Activated T-cell treated with anti-CD3 and anti-CD28 coated beads, Interleukin-2, amount 50 U/mL, for 4 hours (primary cell): ENCODE results near the gene LNX1. TPM values are rescaled to one million over a fixed set of nuclear protein-coding genes. Genes with fewer than 3 reads are reported as not detected.
"Not testable (repeated sequence)": the region's sequence is repeated elsewhere in the genome, so short reads cannot be mapped to it uniquely, and the experiment has no call there.

Source experiments
- ATAC-seq, 2 donors: fragments of 200-7000 bp; cut with Tn5 transposase; one replicate each; pipeline ENCODE4 v1.10.0; 2021
- DNase-seq: peaks from one replicate; pipeline ENCODE4 v3.0.0-alpha.2; 2020
- H3K27me3 Mint-ChIP-seq: one replicate; pipeline ENCODE4 v1.8.0; 2021; ENCODE audit warnings: low read depth, mixed read lengths
- H3K36me3 Mint-ChIP-seq: one replicate; pipeline ENCODE4 v1.8.0; 2022; ENCODE audit warnings: mixed read lengths; ENCODE audit not compliant: insufficient read depth
- H3K4me1 Mint-ChIP-seq: one replicate; pipeline ENCODE4 v1.8.0; 2021; ENCODE audit warnings: low read depth, mixed read lengths
- H3K4me3 Mint-ChIP-seq: one replicate; pipeline ENCODE4 v1.8.0; 2021; ENCODE audit warnings: mild to moderate bottlenecking, moderate library complexity, mixed read lengths
- H3K9me3 Mint-ChIP-seq: one replicate; pipeline ENCODE4 v1.8.0; 2021; ENCODE audit warnings: mixed read lengths
- total RNA-seq, 3 donors: library from RNA; stranded (reverse); gene quantifications; one replicate each; pipeline ENCODE4 v1.2.1, GENCODE V29; 2021

LNX1 gene
- total RNA-seq, 3 donors from 2014 or later = 0.05 TPM; not detected in 2

DNA sequence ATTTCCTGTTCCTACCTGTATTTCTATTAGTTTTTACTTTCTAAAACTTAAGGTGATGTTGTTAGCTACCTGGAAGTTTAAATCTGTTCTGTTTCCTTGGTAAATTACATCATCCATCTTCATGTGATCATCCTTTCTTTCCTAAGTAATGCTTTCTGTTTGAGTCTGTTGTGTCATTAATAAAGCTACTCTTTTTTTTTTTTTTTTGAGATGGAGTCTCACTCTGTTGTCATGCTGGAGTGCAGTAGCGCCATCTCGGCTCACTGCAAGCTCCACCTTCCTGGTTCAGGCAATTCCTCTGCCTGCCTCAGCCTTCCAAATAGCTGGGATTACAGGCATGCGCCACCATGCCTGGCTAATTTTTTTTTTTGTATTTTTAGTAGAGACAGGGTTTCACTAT lies 140.5 kb downstream of the LNX1 start:
- Mint-ChIP-seq H3K9me3 (no peaks in the 10 kb centered on the region), H3K4me3 (no peak overlapping the region), H3K4me1 (peaks cover 4% of the 10 kb centered on the region), H3K27me3 (no peaks in the 10 kb centered on the region), H3K36me3 (peaks cover 33% of the 10 kb centered on the region)
- no peak for ATAC-seq
- no peak for DNase-seq

DNA sequence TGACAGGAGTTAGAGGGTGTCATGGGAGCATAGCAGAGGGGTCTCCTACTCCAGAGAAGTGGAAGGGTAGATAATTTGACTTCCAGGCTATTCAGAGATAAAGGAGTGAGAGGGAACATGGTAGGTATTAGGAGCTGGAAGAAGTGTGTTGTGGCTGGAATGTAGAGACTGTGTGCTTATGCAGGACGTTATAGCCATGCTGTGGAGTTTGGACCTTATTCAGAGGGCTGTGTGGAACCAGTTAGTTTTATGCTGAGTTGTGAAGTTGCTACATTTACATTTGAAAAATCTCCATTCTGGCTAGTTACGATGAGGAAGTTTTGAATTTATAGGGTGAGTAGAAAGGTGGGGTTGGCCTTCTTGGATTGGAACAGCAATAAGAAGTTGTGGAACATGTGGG lies 146.3 kb downstream of the LNX1 start:
- no peak overlapping the region for H3K4me3 Mint-ChIP-seq
- peaks cover 53% of the 10 kb centered on the region for H3K36me3 Mint-ChIP-seq
- DNase-seq (no peak), ATAC-seq (no peak)
- H3K9me3 Mint-ChIP-seq = no peaks in the 10 kb centered on the region
- H3K27me3 Mint-ChIP-seq = no peaks in the 10 kb centered on the region
- H3K4me1 Mint-ChIP-seq = peaks cover 7% of the 10 kb centered on the region

DNA sequence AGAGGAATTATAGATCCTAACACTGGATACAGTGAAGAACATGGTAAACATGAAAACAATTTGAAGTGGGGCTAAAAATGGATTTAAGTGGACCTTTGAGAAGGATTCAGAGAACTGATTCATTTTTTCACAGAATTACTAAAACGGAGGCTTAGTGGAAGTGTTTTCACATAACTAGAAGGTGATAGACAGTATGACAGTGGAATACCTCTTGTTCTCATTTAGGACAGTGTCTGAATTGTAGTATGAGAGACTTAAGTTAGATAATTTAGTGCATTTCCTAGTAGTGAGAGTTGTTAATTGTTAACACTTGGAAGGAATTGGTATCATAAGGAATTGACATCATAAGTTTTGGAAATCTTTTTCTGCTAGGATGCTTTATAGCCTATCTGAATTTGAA lies 149.7 kb downstream of the LNX1 start:
- H3K4me1 Mint-ChIP-seq = peaks cover 11% of the 10 kb centered on the region
- no peaks in the 10 kb centered on the region for H3K27me3 Mint-ChIP-seq
- no peaks in the 10 kb centered on the region for H3K9me3 Mint-ChIP-seq
- no peak for ATAC-seq
- H3K4me3 Mint-ChIP-seq = no peak overlapping the region
- peaks cover 60% of the 10 kb centered on the region for H3K36me3 Mint-ChIP-seq
- DNase-seq = no peak

DNA sequence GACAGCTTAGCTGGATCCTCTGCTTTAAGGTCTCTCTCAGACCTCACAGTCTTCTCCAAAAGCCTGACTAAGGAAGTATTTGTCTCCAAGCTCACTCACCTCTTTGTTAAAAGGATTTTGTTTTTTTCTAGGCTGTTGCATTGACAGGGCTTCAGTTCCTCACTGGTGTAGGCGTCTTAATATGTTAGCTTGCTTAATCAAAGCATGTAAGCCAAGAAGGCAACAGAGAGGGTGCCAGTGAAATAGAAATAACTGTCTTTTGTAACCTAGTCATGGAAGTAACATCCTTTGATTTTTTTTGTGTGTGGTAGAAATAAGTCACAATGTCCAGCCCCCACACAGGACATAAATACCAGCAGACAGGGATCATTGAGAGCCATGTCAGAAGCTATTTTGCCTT lies 155.0 kb downstream of the LNX1 start:
- Mint-ChIP-seq H3K27me3 (no peaks in the 10 kb centered on the region), H3K4me1 (peaks cover 16% of the 10 kb centered on the region), H3K4me3 (no peak overlapping the region), H3K36me3 (peaks cover 38% of the 10 kb centered on the region), H3K9me3 (no peaks in the 10 kb centered on the region)
- ATAC-seq = no peak
- no peak for DNase-seq

DNA sequence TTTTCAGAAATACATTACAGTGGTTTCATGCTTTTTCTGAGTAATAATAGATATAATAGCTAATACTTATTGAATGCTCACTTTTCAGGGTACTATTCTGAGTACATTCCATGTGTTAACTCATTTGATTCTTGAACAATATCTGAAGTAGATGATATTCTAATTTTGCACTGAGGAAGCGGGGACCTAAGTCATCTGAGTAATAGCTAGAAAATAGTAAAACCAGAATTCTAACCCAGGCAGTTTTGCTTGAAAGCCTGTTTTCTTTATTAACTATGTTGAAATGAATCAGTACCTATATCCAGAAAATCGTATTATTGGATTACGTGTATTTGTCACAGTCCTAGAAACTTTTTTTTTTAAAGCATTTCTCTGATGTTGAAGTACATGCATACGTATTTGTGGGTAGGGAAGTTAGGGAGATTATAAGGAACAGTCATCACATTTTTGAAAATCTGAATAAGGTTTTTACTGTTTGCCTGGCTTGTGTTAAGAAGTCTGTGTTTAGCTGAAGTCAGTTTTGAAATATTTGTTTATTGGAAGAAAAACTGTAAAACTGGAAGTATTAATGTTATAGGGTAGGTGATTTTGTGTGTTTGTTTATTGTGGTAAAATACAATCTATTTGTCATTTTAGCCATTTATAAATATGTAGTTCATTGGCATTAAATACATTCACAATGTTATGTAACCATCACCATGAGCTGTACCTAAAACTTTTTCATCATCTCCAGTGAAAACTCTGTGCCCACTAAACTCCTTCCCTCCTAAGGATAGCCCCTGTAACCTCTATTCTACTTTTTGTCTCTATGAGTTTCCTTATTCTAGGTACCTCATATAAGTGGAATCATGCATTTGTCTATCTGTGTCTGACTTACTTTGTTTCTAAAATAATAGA lies 158.5 kb downstream of the LNX1 start:
- H3K9me3 Mint-ChIP-seq = no peaks in the 10 kb centered on the region
- ATAC-seq = peak in 1 of 2 donors; percentile 59
- peaks cover 20% of the 10 kb centered on the region for H3K4me1 Mint-ChIP-seq
- DNase-seq = no peak
- H3K4me3 Mint-ChIP-seq = no peak overlapping the region
- H3K27me3 Mint-ChIP-seq = no peaks in the 10 kb centered on the region
- peaks cover 44% of the 10 kb centered on the region for H3K36me3 Mint-ChIP-seq

DNA sequence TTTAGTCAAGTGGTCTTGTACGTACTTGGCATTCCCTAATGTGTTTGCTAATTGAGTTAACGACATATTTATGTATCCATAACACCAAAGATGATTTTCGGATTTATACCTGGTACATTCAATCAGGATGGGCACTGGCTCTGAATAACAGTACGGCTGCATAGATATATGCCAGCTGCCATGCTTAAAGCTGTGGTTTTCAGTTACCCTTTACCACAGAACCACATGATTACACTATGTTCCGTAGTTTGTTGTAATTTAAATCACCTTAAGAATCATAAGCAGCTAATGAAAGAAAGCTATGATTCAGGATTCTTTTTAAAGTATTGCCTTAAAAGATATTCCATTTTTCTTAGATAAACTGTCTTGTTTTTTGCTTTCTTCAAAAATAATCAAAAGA lies 160.2 kb downstream of the LNX1 start:
- Mint-ChIP-seq H3K36me3 (peaks cover 36% of the 10 kb centered on the region), H3K9me3 (no peaks in the 10 kb centered on the region), H3K4me3 (no peak overlapping the region), H3K27me3 (no peaks in the 10 kb centered on the region), H3K4me1 (peaks cover 20% of the 10 kb centered on the region)
- peak in 1 of 2 donors; percentile 63 for ATAC-seq
- DNase-seq = no peak

DNA sequence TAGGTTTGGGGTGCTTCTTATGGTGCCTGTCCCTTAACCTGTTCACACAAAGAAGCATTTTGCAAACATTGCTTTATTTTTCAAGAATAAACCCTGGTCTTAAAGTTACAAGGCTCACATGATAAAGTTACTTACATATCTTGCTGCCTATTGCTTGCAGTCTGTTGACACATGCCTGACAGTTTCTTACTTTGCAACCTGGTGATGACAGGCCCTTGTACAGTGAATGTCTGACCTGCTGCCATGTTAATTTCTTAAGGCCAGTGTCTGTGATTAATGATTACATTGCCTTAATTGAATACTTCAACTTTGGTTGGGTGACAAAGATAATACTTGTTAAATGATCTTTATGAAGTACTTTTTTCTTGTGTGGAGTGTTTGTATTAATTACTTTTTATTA lies 163.9 kb downstream of the LNX1 start:
- H3K4me3 Mint-ChIP-seq = no peak overlapping the region
- H3K36me3 Mint-ChIP-seq = peaks cover 37% of the 10 kb centered on the region
- peaks cover 18% of the 10 kb centered on the region for H3K4me1 Mint-ChIP-seq
- ATAC-seq (no peak), DNase-seq (no peak)
- no peaks in the 10 kb centered on the region for H3K27me3 Mint-ChIP-seq
- no peaks in the 10 kb centered on the region for H3K9me3 Mint-ChIP-seq

DNA sequence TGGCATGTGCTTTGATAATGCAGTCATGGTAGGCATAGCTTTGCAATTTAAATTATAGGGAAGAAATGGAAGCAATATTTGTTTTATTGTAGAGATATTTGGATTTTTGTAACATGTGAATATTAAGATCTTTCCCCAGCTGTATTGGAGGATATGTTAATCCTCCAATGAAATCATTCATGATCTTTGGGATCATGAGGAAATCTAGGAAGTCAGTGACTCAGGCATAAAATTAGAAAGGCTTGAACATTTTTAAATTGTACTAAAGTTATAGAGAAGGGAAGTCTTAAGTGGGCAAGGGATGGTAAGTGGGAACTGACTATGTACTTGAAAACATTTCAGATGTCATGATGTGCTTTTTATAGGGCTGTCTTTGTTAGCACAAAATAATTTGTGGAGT lies 167.0 kb downstream of the LNX1 start:
- Mint-ChIP-seq H3K36me3 (peaks cover 26% of the 10 kb centered on the region), H3K4me1 (peaks cover 5% of the 10 kb centered on the region), H3K4me3 (no peak overlapping the region), H3K27me3 (no peaks in the 10 kb centered on the region), H3K9me3 (no peaks in the 10 kb centered on the region)
- ATAC-seq (no peak), DNase-seq (no peak)

DNA sequence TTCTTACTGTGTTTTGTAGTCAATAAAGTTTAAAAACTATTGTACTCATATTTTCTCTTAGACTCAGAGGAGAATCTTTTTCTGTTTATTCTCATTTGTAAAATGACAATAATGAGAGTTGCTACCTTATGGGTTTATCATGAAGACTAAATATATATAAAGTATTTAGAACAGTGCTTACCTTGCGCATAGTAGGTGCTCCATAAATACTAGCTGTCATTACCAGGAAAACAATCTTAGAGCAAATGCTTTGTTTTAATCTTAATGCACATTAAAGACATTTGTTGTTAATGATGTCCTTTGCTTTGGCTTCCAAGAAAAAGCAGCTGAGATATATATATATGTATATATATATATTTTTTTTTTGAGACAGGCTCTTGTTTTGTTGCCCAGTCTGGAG lies 168.9 kb downstream of the LNX1 start:
- no peaks in the 10 kb centered on the region for H3K27me3 Mint-ChIP-seq
- H3K4me1 Mint-ChIP-seq = peaks cover 5% of the 10 kb centered on the region
- DNase-seq = no peak
- H3K36me3 Mint-ChIP-seq = peaks cover 23% of the 10 kb centered on the region
- H3K9me3 Mint-ChIP-seq = no peaks in the 10 kb centered on the region
- no peak overlapping the region for H3K4me3 Mint-ChIP-seq
- ATAC-seq = no peak

DNA sequence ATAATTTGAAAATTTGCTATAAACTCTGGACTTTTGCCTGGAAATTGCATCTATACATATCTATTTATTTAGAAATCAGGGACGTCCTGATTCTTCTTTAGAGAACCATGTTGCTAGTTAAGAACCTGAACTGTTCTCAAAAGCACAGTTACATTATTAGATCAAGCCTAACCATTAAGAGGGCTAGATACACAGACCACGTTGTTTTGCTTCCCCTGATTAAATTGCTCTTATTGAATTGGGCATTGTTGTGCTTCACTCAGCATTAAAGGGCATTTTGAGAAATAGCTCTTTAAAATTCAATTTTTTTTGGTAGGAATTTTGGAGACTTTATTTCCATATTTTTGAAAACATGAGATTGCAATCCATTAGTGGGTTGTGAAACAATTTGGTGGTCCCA lies 169.5 kb downstream of the LNX1 start:
- H3K4me3 Mint-ChIP-seq = no peak overlapping the region
- no peak for ATAC-seq
- peaks cover 5% of the 10 kb centered on the region for H3K4me1 Mint-ChIP-seq
- no peaks in the 10 kb centered on the region for H3K9me3 Mint-ChIP-seq
- no peaks in the 10 kb centered on the region for H3K27me3 Mint-ChIP-seq
- DNase-seq = no peak
- H3K36me3 Mint-ChIP-seq = peaks cover 23% of the 10 kb centered on the region

DNA sequence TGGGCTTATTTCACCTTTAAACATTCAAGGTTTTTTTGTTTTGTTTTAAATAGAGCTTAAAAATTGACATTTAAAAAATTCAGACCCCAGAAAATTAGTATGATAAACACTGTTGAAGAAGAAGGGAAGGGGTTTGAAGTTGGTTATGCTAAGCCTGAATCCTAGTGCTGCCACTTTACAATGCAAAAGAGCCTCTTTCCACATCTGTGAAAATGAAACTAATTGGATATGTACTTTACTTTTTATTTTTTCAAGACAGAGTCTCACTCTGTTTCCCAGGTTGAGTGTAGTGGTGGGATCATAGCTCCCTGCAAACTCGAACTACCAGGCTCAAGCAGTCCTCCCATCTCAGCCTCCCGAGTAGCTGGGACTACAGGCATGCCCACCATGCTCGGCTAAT lies 172.1 kb downstream of the LNX1 start:
- H3K27me3 Mint-ChIP-seq = no peaks in the 10 kb centered on the region
- DNase-seq (no peak), ATAC-seq (no peak)
- peaks cover 9% of the 10 kb centered on the region for H3K4me1 Mint-ChIP-seq
- no peak overlapping the region for H3K4me3 Mint-ChIP-seq
- H3K9me3 Mint-ChIP-seq = no peaks in the 10 kb centered on the region
- H3K36me3 Mint-ChIP-seq = peaks cover 28% of the 10 kb centered on the region

DNA sequence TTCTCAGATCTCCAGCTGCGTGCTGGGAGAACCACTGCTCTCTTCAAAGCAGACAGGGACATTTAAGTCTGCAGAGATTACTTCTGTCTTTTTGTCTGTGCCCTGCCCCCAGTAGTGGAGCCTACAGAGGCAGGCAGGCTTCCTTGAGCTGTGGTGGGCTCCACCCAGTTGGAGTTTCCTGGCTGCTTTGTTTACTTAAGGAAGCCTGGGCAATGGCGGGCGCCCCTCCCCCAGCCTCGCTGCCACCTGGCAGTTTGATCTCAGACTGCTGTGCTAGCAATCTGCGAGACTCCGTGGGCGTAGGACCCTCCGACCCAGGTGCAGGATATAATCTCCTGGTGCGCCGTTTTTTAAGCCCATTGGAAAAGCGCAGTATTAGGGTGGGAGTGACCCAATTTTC lies 181.8 kb downstream of the LNX1 start:
- not testable (repeated sequence) for H3K27me3 Mint-ChIP-seq, ATAC-seq, H3K9me3 Mint-ChIP-seq, DNase-seq, H3K4me3 Mint-ChIP-seq
- Mint-ChIP-seq H3K4me1 (peaks cover 60% of the 10 kb centered on the region), H3K36me3 (peaks cover 40% of the 10 kb centered on the region)

Other genes with a start within 250 kb of the LNX1 start
- 10 to 100 TPM; 45.0 to 48.9 (median 46.9) TPM for gene SCFD2, start 225.4 kb downstream of the LNX1 start, total RNA-seq
- 10 to 100 TPM; 74.8 to 84.5 (median 80.0) TPM for gene FIP1L1, start 213.8 kb downstream of the LNX1 start, total RNA-seq